ENCODE data around the gene METAP1.
"Not testable (repeated sequence)": the region's sequence is repeated elsewhere in the genome, so short reads cannot be mapped to it uniquely, and the experiment has no call there.

Gene METAP1

DNA sequence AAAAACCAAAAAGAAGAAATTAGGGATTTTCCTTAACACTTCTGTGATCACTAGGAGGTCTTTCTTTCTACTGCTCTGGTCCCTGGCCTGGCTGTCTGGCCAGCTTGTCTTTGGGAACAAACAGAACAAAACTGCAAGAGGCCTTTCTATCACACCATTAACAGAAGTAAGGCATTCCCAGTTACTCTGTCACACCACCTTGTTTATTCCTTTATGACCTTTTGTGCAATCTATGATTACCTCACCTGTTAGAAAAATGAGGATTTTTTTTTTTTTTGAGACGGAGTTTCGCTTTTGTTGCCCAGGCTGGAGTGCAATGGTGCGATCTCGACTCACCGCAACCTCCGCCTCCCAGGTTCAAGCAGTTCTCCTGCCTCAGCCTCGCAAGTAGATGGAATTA is 3.0 kb downstream of the METAP1 start:
- no peak for DNase-seq

GRCh38 chr4:99002279-99002678 is 6.8 kb downstream of the METAP1 start:
- DNase-seq = no peak

DNA sequence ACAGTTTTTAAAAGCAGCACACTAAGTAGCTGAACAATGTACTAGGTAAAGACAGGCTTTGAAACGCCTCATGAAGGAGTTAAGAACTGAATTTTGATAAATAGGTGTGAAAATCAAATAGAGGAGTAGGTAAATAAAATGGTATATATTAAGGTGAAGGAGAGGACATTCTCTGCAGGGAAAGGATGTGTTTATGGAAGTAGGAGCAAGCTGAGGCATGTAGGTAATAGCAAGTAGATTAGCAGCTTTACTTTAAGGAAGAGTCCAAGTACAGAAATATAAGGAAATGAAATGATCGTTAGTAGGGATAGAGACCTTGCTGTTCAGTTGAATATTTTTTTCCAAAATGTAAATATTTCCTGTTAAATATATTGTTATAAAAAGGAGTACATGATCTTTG is 12.5 kb downstream of the METAP1 start:
- no peak for DNase-seq

DNA sequence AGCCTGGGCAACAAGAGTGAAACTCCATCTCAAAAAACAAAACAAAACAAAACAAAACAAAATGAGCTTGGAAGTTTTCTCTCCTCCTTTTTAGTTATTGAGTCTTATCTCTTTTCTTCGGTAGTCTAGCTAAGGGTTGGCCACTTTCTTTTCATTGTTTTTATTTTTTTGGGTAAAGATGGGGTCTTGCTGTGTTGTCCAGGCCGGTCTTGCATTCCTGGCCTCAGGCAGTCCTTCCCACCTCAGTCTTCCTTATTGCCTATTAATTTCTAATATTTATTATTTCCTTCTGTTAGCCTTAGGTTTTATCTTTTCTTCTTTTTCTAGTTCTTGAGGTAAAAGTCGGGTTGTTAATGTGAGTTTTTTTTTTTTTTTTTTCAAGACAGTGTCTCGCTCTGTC is 16.4 kb downstream of the METAP1 start:
- no peak for DNase-seq

DNA sequence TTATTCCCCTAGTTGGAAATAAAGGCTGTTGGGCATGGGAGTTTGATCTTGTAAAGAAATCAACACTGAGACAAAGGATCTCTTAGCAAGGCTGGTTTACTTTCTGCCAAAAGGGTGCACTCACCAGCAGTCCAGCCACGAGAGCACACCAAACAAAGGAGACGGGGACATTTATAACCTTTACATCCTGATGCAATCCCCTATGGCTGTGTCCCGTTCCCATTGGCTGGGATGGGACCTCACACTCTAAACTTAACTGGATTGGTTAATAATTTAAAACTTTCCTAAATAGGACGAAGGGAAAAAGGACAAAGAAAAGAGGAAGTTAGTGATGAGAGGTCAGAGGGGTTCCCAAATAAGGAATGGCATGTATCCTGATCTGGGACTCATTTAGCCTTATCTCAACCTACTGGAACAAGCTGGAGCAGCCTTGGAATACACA is 17.9 kb downstream of the METAP1 start:
- no peak for DNase-seq

DNA sequence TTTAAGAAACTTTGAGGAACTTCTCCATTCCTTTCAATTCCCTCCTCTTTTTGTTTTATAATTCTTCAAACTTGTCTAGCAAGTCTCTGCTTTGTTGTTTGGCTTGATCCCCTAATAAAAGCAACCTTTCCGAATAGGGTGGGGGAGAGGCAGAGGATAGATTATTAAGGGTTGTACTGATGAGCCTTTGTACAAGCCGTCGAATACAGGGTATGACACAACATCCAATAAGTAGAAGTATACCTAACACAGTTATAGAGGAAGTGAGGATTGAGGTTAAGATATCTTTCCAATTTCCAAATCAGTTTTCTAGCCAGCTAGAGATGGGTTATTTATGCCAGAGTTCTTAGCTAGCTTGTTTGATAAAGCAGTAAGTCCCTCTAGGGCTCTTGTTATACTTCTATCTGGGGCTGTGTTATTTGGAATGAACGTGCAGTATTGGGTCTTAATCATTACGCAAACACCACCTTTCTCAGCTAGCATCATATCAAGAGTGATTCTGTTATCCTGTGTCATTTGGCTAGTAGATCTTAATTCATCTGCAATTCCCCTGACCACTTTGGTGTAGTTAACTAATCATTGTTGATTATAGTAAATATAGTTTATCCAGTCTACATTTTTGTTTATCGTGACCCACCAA is 18.5 kb downstream of the METAP1 start:
- DNase-seq = no peak

GRCh38 chr4:99021386-99021785 is 25.9 kb downstream of the METAP1 start:
- DNase-seq = no peak

DNA sequence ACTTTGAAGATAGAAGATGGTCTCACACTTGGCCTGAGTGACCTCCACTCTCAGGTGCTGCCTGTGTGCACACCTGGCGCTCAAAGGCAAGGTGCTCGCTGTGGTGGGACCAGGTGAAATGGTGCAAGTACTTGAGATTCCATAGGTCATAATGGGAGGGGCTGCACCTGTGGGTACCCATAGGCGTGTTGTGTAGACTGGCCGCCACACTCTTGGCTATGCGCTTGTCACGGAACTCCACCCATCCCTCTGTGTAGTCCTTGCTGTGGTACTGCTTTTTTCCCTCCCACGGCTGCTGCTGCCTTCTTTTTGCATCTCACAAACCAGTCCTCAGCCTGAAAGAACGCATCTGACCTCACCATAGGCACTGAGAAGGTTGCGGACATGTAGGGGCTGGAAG is 27.0 kb downstream of the METAP1 start:
- DNase-seq = no peak

- DNase-seq = not testable (repeated sequence)
Observed at GRCh38 chr4:99023800-99024251, 28.3 kb downstream of the METAP1 start.

DNA sequence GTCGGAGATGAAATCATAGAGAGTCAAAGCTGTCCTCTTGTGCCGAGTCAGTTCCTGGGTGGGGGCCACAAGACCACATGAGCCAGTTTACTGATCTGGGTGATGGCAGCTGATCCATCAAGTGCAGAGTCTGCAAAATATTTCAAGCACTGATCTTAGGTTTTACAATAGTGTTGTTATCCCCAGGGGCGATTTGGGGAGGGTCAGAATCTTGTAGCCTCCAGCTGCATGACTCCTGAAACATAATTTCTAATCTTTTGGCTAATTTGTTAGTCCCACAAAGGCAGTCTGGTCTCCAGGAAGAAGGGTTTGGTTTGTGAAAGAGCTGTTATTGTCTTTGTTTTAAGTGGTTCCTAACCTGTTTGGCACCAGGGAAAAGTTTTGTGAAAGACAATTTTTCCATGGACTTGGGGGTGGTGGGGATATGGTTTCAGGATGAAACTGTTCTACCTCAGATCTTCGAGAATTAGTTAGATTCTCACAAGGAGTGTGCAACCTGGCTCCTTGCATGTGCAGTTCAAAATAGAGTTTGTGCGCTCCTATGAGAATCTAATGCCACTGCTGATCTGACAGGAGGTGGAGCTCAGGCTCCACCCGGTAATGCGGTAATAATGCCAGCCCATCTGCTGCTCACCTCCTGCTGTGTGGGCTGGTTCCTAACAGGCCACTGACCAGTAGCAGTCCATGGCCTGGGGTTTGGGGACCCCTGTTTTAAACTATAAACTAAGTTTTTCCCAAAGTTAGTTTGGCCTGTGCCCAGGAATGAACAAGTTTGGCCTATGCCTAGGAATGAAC is 29.2 kb downstream of the METAP1 start:
- DNase-seq = no peak

DNA sequence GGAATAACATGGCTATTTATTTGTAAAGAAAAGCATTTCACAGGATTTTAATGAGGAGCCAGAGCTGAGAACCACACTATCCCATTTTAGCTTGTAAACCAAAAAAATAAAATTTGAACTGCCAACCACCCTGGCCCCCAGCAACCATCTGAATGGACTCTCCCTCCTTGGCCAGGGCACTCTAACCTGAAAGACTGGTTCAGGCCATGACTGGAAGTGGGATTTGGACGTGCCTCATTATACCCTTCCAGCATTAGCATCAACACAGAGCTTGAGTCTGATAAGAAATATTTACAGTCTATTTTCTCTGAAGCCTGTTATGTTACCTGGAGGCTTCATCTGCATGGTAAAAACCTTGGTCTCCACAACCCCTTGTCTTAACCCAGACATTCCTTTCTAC is 30.0 kb downstream of the METAP1 start:
- no peak for DNase-seq

DNA sequence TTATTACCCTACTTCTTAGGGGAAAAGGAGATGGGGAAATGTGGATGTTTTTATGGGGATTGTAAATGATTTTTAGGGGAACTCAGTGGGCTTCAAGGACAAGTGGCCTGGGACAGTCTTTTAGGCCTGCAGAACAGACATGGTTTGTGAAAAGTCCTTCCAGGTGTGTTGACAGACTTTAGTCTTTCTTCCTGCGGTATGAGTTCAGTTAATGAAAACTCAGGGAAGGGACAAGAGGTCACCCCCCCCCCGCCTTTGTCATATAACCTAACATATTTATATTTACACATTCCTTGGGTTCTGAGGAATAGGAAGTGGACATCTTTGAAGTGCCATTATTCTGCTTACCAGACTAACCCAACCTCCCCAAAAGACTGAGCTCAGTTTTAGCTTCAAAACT is 31.8 kb downstream of the METAP1 start:
- no peak for DNase-seq

- DNase-seq = no peak
Observed at GRCh38 chr4:99028187-99028586, 32.7 kb downstream of the METAP1 start.

DNA sequence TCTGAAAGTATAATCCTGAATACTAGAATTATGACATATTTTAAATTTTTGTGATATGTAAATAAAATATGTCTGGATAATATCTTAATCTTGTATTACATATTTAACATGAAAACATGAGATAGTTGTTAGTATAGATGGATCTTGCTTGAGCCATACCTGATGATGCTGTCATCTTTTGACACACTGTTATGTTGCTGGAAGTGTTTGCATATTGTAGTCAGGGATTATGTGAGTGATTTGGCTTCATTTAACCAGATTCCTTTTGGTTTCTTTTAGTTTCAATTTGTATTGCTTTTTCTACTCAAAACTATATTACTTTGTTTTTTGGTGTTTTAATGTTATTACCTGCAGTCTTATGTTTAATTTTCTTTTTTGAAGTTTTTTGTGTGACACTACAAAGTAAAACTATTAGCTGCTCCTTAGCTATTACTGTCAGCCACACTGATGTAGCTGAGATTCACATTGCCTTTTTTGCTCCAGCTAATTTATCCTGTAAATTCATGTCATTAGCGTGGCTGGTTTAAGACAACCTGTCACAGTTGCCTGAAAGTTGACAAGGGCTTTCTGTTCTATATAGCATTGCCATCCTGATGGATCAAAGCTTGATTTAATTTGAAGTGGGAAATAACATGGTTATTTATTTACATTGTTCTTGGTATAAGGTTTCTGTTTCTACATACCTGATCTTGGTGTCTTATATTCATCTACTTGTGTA is 33.7 kb downstream of the METAP1 start:
- DNase-seq = no peak

- no peak for DNase-seq
Observed at GRCh38 chr4:99029852-99030251, 34.3 kb downstream of the METAP1 start.

GRCh38 chr4:99033956-99034355 is 38.4 kb downstream of the METAP1 start:
- no peak for DNase-seq

DNA sequence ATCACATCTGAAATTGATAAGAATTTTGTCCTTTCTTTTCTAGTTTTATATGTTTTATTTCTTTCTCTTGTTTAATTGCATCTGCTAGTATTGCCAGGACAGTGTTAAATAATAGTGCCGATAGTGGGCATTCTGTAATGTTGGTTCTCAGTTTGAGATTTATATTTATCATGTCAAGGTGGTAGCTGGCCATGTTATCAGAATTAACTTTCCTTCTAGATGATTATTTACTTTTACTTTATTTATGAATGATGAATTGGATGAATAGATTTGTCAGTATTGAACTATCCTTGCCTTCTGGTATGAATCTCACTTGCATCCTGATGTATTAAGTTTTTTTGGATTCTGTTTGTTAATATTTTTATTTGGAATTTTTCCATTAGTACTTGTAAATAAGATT is 42.7 kb downstream of the METAP1 start:
- DNase-seq = no peak

- no peak for DNase-seq
Observed at GRCh38 chr4:99043346-99043745, 47.8 kb downstream of the METAP1 start.

- no peak for DNase-seq
Observed at GRCh38 chr4:99047710-99048109, 52.2 kb downstream of the METAP1 start.

- DNase-seq = no peak
Observed at GRCh38 chr4:99052902-99053301, 57.4 kb downstream of the METAP1 start.

- DNase-seq = no peak
Observed at GRCh38 chr4:99054428-99054994, 59.0 kb downstream of the METAP1 start.

- no peak for DNase-seq
Observed at GRCh38 chr4:99058228-99058627, 62.7 kb downstream of the METAP1 start.

GRCh38 chr4:99059550-99059949 is 64.0 kb downstream of the METAP1 start:
- no peak for DNase-seq

Data from activated CD4-positive, CD25-positive, alpha-beta regulatory T cell (primary cell).